Measurements from ENCODE around the gene IRS2.
"Not testable (repeated sequence)": the region's sequence is repeated elsewhere in the genome, so short reads cannot be mapped to it uniquely, and the experiment has no call there.

The IRS2 gene

GRCh38 chr13:109786457-109787134 lies at the start of gene IRS2:
Gene IRS2, minus strand, starts transcription at chr13:109786583. Its CDS starts 530 bp downstream, at chr13:109786053.
- DNase-seq (ENCODE audit: low spot score), result peak; percentile 96

GRCh38 chr13:109834973-109835720 lies 48.8 kb upstream of the IRS2 start:
- no peak for DNase-seq (ENCODE audit: low spot score)

GRCh38 chr13:109833940-109834339 lies 47.6 kb upstream of the IRS2 start:
- no peak for DNase-seq (ENCODE audit: low spot score)

- DNase-seq (ENCODE audit: low spot score), result no peak
Observed at GRCh38 chr13:109833071-109833470, 46.7 kb upstream of the IRS2 start.

- DNase-seq (ENCODE audit: low spot score), result not testable (repeated sequence)
Observed at GRCh38 chr13:109828591-109829316, 42.4 kb upstream of the IRS2 start.

- not testable (repeated sequence) for DNase-seq (ENCODE audit: low spot score)
Observed at GRCh38 chr13:109823201-109823600, 36.8 kb upstream of the IRS2 start.

GRCh38 chr13:109821103-109821502 lies 34.7 kb upstream of the IRS2 start:
- no peak for DNase-seq (ENCODE audit: low spot score)

- no peak for DNase-seq (ENCODE audit: low spot score)
Observed at GRCh38 chr13:109819874-109820273, 33.5 kb upstream of the IRS2 start.

GRCh38 chr13:109818886-109819285 lies 32.5 kb upstream of the IRS2 start:
- no peak for DNase-seq (ENCODE audit: low spot score)

- no peak for DNase-seq (ENCODE audit: low spot score)
Observed at GRCh38 chr13:109817591-109818535, 31.5 kb upstream of the IRS2 start.

- no peak for DNase-seq (ENCODE audit: low spot score)
Observed at GRCh38 chr13:109816808-109817203, 30.4 kb upstream of the IRS2 start.

GRCh38 chr13:109816112-109816807 lies 29.9 kb upstream of the IRS2 start:
- DNase-seq (ENCODE audit: low spot score), result no peak

- no peak for DNase-seq (ENCODE audit: low spot score)
Observed at GRCh38 chr13:109815651-109816050, 29.3 kb upstream of the IRS2 start.

GRCh38 chr13:109813663-109814062 lies 27.3 kb upstream of the IRS2 start:
- DNase-seq (ENCODE audit: low spot score), result no peak

- no peak for DNase-seq (ENCODE audit: low spot score)
Observed at GRCh38 chr13:109812382-109812781, 26.0 kb upstream of the IRS2 start.

- no peak for DNase-seq (ENCODE audit: low spot score)
Observed at GRCh38 chr13:109810761-109811510, 24.6 kb upstream of the IRS2 start.

GRCh38 chr13:109809216-109809932 lies 23.0 kb upstream of the IRS2 start:
- DNase-seq (ENCODE audit: low spot score), result no peak

- DNase-seq (ENCODE audit: low spot score), result no peak
Observed at GRCh38 chr13:109807345-109807744, 21.0 kb upstream of the IRS2 start.

GRCh38 chr13:109804654-109805053 lies 18.3 kb upstream of the IRS2 start:
- no peak for DNase-seq (ENCODE audit: low spot score)

- DNase-seq (ENCODE audit: low spot score), result no peak
Observed at GRCh38 chr13:109803825-109804224, 17.4 kb upstream of the IRS2 start.
